ENCODE measurements around the gene METTL9.
"Not testable (repeated sequence)": the region's sequence is repeated elsewhere in the genome, so short reads cannot be mapped to it uniquely, and the experiment has no call there.

METTL9 gene

DNA sequence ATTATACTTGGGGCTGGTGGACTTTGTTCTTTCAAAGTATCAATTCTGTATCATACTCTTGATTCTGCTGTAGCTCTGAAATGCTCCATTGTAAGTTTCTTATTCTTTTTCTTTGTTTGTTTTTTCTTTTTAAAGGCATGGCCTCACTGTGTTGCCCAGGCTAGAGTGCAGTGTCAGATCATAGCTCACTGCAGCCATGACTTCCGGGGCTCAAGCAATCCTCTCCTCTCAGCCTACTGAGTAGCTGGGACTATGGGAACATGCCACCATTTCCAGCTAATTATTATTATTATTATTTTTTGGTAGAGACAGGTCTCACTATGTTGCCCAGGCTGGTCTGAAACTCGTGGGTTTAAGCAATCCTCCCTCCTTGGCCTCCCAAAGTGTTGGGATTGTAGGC is 38.9 kb upstream of the METTL9 start:
- Histone ChIP-seq H3K4me3 (ENCODE audit: low read length) (no peak overlapping the region), H3K36me3 (ENCODE audit: control insufficient read depth, insufficient read depth, low read length, severe bottlenecking) (no peaks in the 10 kb centered on the region), H3K9me3 (ENCODE audit: control insufficient read depth, low read length) (no peaks in the 10 kb centered on the region), H3K27me3 (replicated peaks; ENCODE audit: control insufficient read depth, insufficient read depth, low read length) (no peaks in the 10 kb centered on the region), H3K9ac (ENCODE audit: low read length) (no peak overlapping the region), H3K4me1 (ENCODE audit: control insufficient read depth, insufficient read depth, low read length) (peaks cover 14% of the 10 kb centered on the region)
- no peak for DNase-seq (ENCODE audit: low read depth)

GRCh38 chr16:21563676-21564075 is 35.7 kb upstream of the METTL9 start:
- Histone ChIP-seq H3K27me3 (replicated peaks; ENCODE audit: control insufficient read depth, insufficient read depth, low read length) (no peaks in the 10 kb centered on the region), H3K36me3 (ENCODE audit: control insufficient read depth, insufficient read depth, low read length, severe bottlenecking) (no peaks in the 10 kb centered on the region), H3K9ac (ENCODE audit: low read length) (no peak overlapping the region), H3K9me3 (ENCODE audit: control insufficient read depth, low read length) (no peaks in the 10 kb centered on the region), H3K4me3 (ENCODE audit: low read length) (no peak overlapping the region), H3K4me1 (ENCODE audit: control insufficient read depth, insufficient read depth, low read length) (peaks cover 4% of the 10 kb centered on the region)
- no peak for DNase-seq (ENCODE audit: low read depth)

- not testable (repeated sequence) for H3K4me1 ChIP-seq (ENCODE audit: control insufficient read depth, insufficient read depth, low read length); H3K36me3 ChIP-seq (ENCODE audit: control insufficient read depth, insufficient read depth, low read length, severe bottlenecking); H3K27me3 ChIP-seq (replicated peaks; ENCODE audit: control insufficient read depth, insufficient read depth, low read length); H3K4me3 ChIP-seq (ENCODE audit: low read length); H3K9ac ChIP-seq (ENCODE audit: low read length); H3K9me3 ChIP-seq (ENCODE audit: control insufficient read depth, low read length); DNase-seq (ENCODE audit: low read depth)
Measured at GRCh38 chr16:21564367-21564766, 35.0 kb upstream of the METTL9 start.

GRCh38 chr16:21565507-21565860 is 33.9 kb upstream of the METTL9 start:
- Histone ChIP-seq H3K36me3 (ENCODE audit: control insufficient read depth, insufficient read depth, low read length, severe bottlenecking) (no peaks in the 10 kb centered on the region), H3K4me3 (ENCODE audit: low read length) (no peak overlapping the region), H3K9me3 (ENCODE audit: control insufficient read depth, low read length) (no peaks in the 10 kb centered on the region), H3K4me1 (ENCODE audit: control insufficient read depth, insufficient read depth, low read length) (peaks cover 9% of the 10 kb centered on the region), H3K27me3 (replicated peaks; ENCODE audit: control insufficient read depth, insufficient read depth, low read length) (no peaks in the 10 kb centered on the region), H3K9ac (ENCODE audit: low read length) (no peak overlapping the region)
- DNase-seq (ENCODE audit: low read depth): no peak

DNA sequence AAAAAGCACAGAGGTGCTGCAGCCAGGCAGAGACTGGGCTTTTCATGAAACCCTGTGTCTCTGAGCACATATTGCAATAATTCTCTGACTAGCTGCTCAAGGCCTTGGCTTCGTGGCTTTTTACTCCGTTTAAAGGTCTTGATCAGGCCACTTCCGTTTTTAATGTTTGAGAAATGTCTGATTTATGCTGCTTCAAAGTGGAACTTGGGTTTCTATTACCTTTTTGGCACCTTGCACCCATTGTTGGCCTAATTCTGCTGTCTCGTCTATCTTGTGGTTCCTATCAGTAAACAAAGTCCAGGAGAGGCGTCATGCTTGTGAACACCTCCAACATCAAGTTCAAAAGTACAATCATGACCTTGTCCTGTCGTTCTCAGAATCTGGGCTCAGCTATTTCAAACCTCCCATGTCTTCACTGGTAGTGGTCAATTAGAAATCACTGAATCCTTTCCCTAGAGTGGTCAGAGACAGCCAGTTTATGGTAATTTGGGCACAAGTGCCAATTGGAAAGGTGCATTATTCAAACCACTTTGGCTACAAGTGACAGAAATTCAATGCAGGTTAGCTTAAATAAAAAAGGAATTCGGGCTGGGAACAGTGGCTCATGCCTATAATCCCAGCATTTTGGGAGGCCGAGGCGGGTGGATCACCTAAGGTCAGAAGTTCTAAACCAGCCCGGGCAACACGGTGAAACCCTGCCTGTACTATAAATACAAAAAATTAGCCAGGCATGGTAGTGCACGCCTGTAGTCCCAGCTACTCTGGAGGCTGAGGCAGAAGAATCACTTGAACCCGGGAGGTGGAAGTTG is 33.3 kb upstream of the METTL9 start:
- Histone ChIP-seq H3K9ac (ENCODE audit: low read length) (no peak overlapping the region), H3K27me3 (replicated peaks; ENCODE audit: control insufficient read depth, insufficient read depth, low read length) (no peaks in the 10 kb centered on the region), H3K4me1 (ENCODE audit: control insufficient read depth, insufficient read depth, low read length) (peaks cover 9% of the 10 kb centered on the region), H3K36me3 (ENCODE audit: control insufficient read depth, insufficient read depth, low read length, severe bottlenecking) (no peaks in the 10 kb centered on the region), H3K4me3 (ENCODE audit: low read length) (no peak overlapping the region), H3K9me3 (ENCODE audit: control insufficient read depth, low read length) (no peaks in the 10 kb centered on the region)
- peak; percentile 15 for DNase-seq (ENCODE audit: low read depth)

DNA sequence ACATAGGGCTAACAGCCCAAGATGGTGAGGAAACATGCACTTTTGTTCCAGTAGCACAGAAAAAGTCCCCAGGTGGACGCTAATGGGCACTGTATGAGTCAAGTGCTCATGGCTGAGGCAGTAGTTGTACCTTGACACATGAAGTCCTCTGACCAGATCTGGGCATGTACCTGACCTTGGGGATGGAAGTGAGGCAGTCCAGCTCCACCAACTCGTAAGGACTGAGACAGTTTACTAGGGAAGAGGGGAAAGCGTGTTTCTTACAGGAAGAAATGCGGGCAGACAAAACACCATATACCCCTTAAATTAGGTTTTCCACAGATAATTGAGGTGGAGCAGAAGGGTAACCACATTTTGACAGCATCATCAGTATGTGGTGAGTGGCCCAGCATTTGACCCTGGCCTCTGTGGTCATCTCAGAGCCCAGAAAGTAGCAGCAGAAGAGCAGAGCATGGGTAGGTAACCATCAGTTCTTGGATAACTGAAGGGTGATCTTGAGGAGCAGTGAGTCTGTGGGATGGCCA is 32.4 kb upstream of the METTL9 start:
- Histone ChIP-seq H3K9me3 (ENCODE audit: control insufficient read depth, low read length) (no peaks in the 10 kb centered on the region), H3K4me1 (ENCODE audit: control insufficient read depth, insufficient read depth, low read length) (peaks cover 9% of the 10 kb centered on the region), H3K36me3 (ENCODE audit: control insufficient read depth, insufficient read depth, low read length, severe bottlenecking) (no peaks in the 10 kb centered on the region), H3K9ac (ENCODE audit: low read length) (no peak overlapping the region), H3K4me3 (ENCODE audit: low read length) (no peak overlapping the region), H3K27me3 (replicated peaks; ENCODE audit: control insufficient read depth, insufficient read depth, low read length) (no peaks in the 10 kb centered on the region)
- DNase-seq (ENCODE audit: low read depth): no peak

- H3K4me3 ChIP-seq (ENCODE audit: low read length); DNase-seq (ENCODE audit: low read depth); H3K27me3 ChIP-seq (replicated peaks; ENCODE audit: control insufficient read depth, insufficient read depth, low read length); H3K9ac ChIP-seq (ENCODE audit: low read length); H3K4me1 ChIP-seq (ENCODE audit: control insufficient read depth, insufficient read depth, low read length); H3K36me3 ChIP-seq (ENCODE audit: control insufficient read depth, insufficient read depth, low read length, severe bottlenecking); H3K9me3 ChIP-seq (ENCODE audit: control insufficient read depth, low read length): not testable (repeated sequence)
Measured at GRCh38 chr16:21567496-21567895, 31.9 kb upstream of the METTL9 start.

GRCh38 chr16:21568502-21569189 is 30.7 kb upstream of the METTL9 start:
- H3K36me3 ChIP-seq (ENCODE audit: control insufficient read depth, insufficient read depth, low read length, severe bottlenecking): no peaks in the 10 kb centered on the region
- H3K4me1 ChIP-seq (ENCODE audit: control insufficient read depth, insufficient read depth, low read length): peaks cover 9% of the 10 kb centered on the region
- H3K27me3 ChIP-seq (replicated peaks; ENCODE audit: control insufficient read depth, insufficient read depth, low read length): no peaks in the 10 kb centered on the region
- H3K4me3 ChIP-seq (ENCODE audit: low read length): no peak overlapping the region
- no peak overlapping the region for H3K9ac ChIP-seq (ENCODE audit: low read length)
- no peak for DNase-seq (ENCODE audit: low read depth)
- no peaks in the 10 kb centered on the region for H3K9me3 ChIP-seq (ENCODE audit: control insufficient read depth, low read length)

GRCh38 chr16:21570676-21571017 is 28.7 kb upstream of the METTL9 start:
- no peak for DNase-seq (ENCODE audit: low read depth)
- no peaks in the 10 kb centered on the region for H3K36me3 ChIP-seq (ENCODE audit: control insufficient read depth, insufficient read depth, low read length, severe bottlenecking)
- no peaks in the 10 kb centered on the region for H3K9me3 ChIP-seq (ENCODE audit: control insufficient read depth, low read length)
- no peak overlapping the region for H3K9ac ChIP-seq (ENCODE audit: low read length)
- H3K4me3 ChIP-seq (ENCODE audit: low read length): no peak overlapping the region
- no peaks in the 10 kb centered on the region for H3K27me3 ChIP-seq (replicated peaks; ENCODE audit: control insufficient read depth, insufficient read depth, low read length)
- peaks cover 5% of the 10 kb centered on the region for H3K4me1 ChIP-seq (ENCODE audit: control insufficient read depth, insufficient read depth, low read length)

GRCh38 chr16:21573506-21573905 is 25.9 kb upstream of the METTL9 start:
- H3K36me3 ChIP-seq (ENCODE audit: control insufficient read depth, insufficient read depth, low read length, severe bottlenecking); DNase-seq (ENCODE audit: low read depth): not testable (repeated sequence)

GRCh38 chr16:21574372-21574771 is 25.0 kb upstream of the METTL9 start:
- Histone ChIP-seq H3K9me3 (ENCODE audit: control insufficient read depth, low read length) (peaks cover 3% of the 10 kb centered on the region), H3K4me3 (ENCODE audit: low read length) (no peak overlapping the region), H3K36me3 (ENCODE audit: control insufficient read depth, insufficient read depth, low read length, severe bottlenecking) (no peaks in the 10 kb centered on the region), H3K27me3 (replicated peaks; ENCODE audit: control insufficient read depth, insufficient read depth, low read length) (no peaks in the 10 kb centered on the region), H3K4me1 (ENCODE audit: control insufficient read depth, insufficient read depth, low read length) (peaks cover 3% of the 10 kb centered on the region), H3K9ac (ENCODE audit: low read length) (no peak overlapping the region)
- no peak for DNase-seq (ENCODE audit: low read depth)

More at GRCh38 chr16:21573506-21573905, 25.9 kb upstream of the METTL9 start:
- not testable (repeated sequence) for H3K9ac ChIP-seq (ENCODE audit: low read length); H3K4me3 ChIP-seq (ENCODE audit: low read length); H3K27me3 ChIP-seq (replicated peaks; ENCODE audit: control insufficient read depth, insufficient read depth, low read length); H3K9me3 ChIP-seq (ENCODE audit: control insufficient read depth, low read length); H3K4me1 ChIP-seq (ENCODE audit: control insufficient read depth, insufficient read depth, low read length)

Measured in adipocyte (in vitro differentiated cells).